Right lobe of liver (tissue), 4 donors: Measurements from ENCODE around the gene LPAR3.

Source experiments
- CTCF ChIP-seq, 4 donors: fragments of 200-600 bp in 3 of 4; fragments of 450-650 bp in 1 of 4; IDR thresholded peaks; one replicate each; pipeline versions ENCODE4 v1.5.1 to v1.8.0; 2016 to 2022; ENCODE audit warnings: antibody characterized with exemption in 4 of 4, mild to moderate bottlenecking in 2 of 4
- POLR2A ChIP-seq: fragments of 450-650 bp; IDR thresholded peaks from one replicate; pipeline ENCODE4 v1.6.1; 2017; ENCODE audit warnings: antibody characterized with exemption, mild to moderate bottlenecking
- donor health status: DM: no; HTN: no; CAD: no.
- donor health status: DM: no; HTN: no; CAD: no.
- donor health status: DM: no; HTN: yes; CAD: no.

GRCh38 chr1:84775535-84775920, 117.5 kb downstream of the LPAR3 start:
- TF ChIP-seq CTCF (IDR thresholded peaks at IDR 0.05): no peak
- no peak for TF ChIP-seq POLR2A
